Smooth muscle cell of the brain vasculature (primary cell): ENCODE results near the gene CDCA8.
"Not testable (repeated sequence)": the region's sequence is repeated elsewhere in the genome, so short reads cannot be mapped to it uniquely, and the experiment has no call there.

Source experiments
- DNase-seq: peaks from one replicate; pipeline ENCODE4 v3.0.0-alpha.2; 2012; ENCODE audit warnings: low read depth, low spot score

The CDCA8 gene

GRCh38 chr1:37672136-37672870, 20.0 kb upstream of the CDCA8 start:
- DNase-seq: no peak

- DNase-seq: no peak
Observed at GRCh38 chr1:37673920-37674319, 18.4 kb upstream of the CDCA8 start.

- DNase-seq: no peak
Observed at GRCh38 chr1:37676281-37677142, 15.8 kb upstream of the CDCA8 start.

- no peak for DNase-seq
Observed at GRCh38 chr1:37677143-37677439, 15.2 kb upstream of the CDCA8 start.

GRCh38 chr1:37677808-37678207, 14.5 kb upstream of the CDCA8 start:
- DNase-seq: no peak

- no peak for DNase-seq
Observed at GRCh38 chr1:37680933-37681332, 11.4 kb upstream of the CDCA8 start.

- DNase-seq: no peak
Observed at GRCh38 chr1:37682334-37682987, 9.9 kb upstream of the CDCA8 start.

DNA sequence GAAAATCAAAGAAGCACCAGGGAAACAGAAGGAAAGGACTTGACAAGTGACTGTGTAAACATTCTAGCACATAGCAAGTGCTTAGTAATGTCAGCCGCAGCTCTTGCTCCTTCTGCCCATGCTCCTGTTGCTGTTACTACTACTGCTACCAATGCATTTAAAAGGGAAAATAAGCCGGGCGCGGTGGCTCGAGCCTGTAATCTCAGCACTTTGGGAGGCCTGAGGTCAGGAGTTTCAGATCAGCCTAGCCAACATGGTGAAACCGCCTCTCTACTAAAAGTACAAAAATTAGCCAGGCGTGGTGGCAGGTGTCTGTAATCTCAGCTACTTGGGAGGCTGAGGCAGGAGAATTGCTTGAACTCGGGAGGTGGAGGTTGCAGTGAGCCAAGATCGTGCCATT, 8.1 kb upstream of the CDCA8 start:
- DNase-seq: not testable (repeated sequence)

GRCh38 chr1:37685722-37686121, 6.6 kb upstream of the CDCA8 start:
- no peak for DNase-seq

GRCh38 chr1:37687764-37688163, 4.6 kb upstream of the CDCA8 start:
- DNase-seq: not testable (repeated sequence)

GRCh38 chr1:37688926-37689325, 3.4 kb upstream of the CDCA8 start:
- DNase-seq: no peak

GRCh38 chr1:37691497-37692077, 729 bp upstream of the CDCA8 start:
- DNase-seq: no peak

- DNase-seq: no peak
Observed at GRCh38 chr1:37692834-37693175, 489 bp downstream of the CDCA8 start.

- no peak for DNase-seq
Observed at GRCh38 chr1:37697090-37697489, 4.8 kb downstream of the CDCA8 start.

- DNase-seq: no peak
Observed at GRCh38 chr1:37697737-37698136, 5.4 kb downstream of the CDCA8 start.

DNA sequence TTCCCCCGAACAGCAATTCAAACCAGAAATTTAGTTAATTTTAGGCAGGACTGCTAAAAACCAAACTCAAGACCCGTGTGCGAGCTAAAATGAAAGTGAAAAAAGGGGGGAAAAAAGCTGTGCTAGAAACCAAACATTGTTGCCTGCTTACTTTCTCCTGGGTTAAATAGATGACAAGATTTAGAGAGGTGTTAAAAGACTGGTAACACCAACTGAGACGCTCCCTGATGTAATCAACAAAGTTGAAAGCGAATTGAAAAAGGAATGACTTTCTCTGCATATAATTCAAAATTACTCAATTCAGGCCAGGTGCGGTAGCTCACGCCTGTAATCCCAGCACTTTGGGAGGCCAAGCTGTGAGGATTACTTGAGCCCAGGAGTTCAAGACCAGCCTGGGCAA, 6.8 kb downstream of the CDCA8 start:
- DNase-seq: no peak

- no peak for DNase-seq
Observed at GRCh38 chr1:37701051-37701450, 8.7 kb downstream of the CDCA8 start.

DNA sequence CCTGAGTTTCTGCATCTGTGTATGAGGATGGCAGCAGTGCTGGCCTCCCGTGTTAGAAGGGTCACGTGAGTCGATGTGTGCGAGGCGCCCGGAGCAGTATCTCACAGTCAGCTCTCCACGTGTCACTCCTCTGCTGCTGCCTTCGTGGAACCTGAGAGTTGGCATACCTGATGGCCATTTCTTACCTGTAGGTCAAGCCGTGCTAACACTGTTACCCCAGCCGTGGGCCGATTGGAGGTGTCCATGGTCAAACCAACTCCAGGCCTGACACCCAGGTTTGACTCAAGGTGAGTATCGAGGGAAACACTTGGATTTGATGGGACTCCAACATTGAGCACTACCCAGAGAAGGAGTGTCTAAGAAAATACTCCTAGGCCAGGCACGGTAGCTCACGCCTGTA, 10.7 kb downstream of the CDCA8 start:
- DNase-seq: no peak

- DNase-seq: no peak
Observed at GRCh38 chr1:37704966-37705365, 12.7 kb downstream of the CDCA8 start.

GRCh38 chr1:37705399-37705798, 13.1 kb downstream of the CDCA8 start:
- no peak for DNase-seq

GRCh38 chr1:37708471-37708870, 16.2 kb downstream of the CDCA8 start:
- no peak for DNase-seq

DNA sequence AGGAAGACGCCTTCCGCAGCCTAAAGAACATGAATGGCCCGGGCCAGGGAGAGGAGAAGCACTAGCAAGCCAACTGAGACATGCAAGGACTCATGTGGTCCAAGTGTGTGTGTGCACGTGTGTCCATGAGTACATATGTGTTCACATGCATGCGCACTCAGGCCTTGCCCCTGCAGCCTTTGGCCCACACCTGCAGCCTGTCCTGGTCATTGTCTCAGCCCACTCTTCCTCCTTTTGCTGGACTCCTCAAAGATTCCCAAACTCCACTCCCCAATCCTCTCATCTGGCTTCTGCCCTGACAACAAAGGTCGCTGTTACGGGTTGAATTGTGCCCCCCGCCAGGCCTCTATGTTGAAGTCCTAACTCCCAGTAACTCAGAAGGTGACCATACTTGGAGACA, 21.9 kb downstream of the CDCA8 start:
- no peak for DNase-seq
